HepG2 (cell line): ENCODE measurements around the gene SUPV3L1. TPM values are rescaled to one million over a fixed set of nuclear protein-coding genes. Genes with fewer than 3 reads are reported as not detected.

ENCODE experiments used
- ATAC-seq: fragments of 200-7000 bp; cut with Tn5 transposase; 3 replicates; pipeline ENCODE4 v1.9.1; 2020; ENCODE audit warnings: mild to moderate bottlenecking, moderate library complexity
- BruUV-seq: library from RNA; stranded (reverse); fragments of 400-500 nt; replicated peaks from 2 replicates; lab custom pipeline; 2021; lab: Mats Ljungman, UMichigan
- CTCF ChIA-PET: fragments of 300-600 bp; formaldehyde crosslinking; extraction: SDS; loops from one replicate; lab custom pipeline; 2021; ENCODE audit warnings: low total read pairs, inconsistent platforms, low intra/inter-chr PET ratio; lab: Yijun Ruan, JAX
- POLR2A ChIA-PET: fragments of 350-600 bp; sonication (Branson Sonifier 250); formaldehyde crosslinking; loops from one replicate; lab custom pipeline; 2020; ENCODE audit warnings: antibody characterized with exemption, inconsistent platforms; lab: Yijun Ruan, JAX
- DNase-seq: peaks from one replicate; pipeline ENCODE4 v3.0.0-alpha.2; 2015; ENCODE audit warnings: low spot score
- FAIRE-seq: peaks from 3 replicates; lab custom pipeline; 2011; peaks lifted over from hg19 to GRCh38; lab: Jason Lieb, UNC
- H2AFZ ChIP-seq: one replicate; pipeline ENCODE4 v1.6.1; 2011; ENCODE audit warnings: low read length, inconsistent platforms
- H3K27ac ChIP-seq: fragments of 300-600 bp; 3 replicates; pipeline ENCODE4 v1.8.0; 2011; ENCODE audit warnings: mixed run types, mild to moderate bottlenecking, mixed read lengths, low read length, inconsistent platforms; ENCODE audit not compliant: insufficient read depth; ENCODE audit errors: extremely low read length
- H3K27me3 ChIP-seq, 2 experiments: fragments of 200-600 bp in 1 of 2; 2 replicates in 1 of 2; 3 replicates in 1 of 2; pipeline versions ENCODE4 v1.6.0 to v1.8.0; 2011; ENCODE audit warnings: low read length in 2 of 2, mild to moderate bottlenecking in 2 of 2, moderate library complexity in 2 of 2, inconsistent platforms in 1 of 2; ENCODE audit not compliant: insufficient read depth in 2 of 2, control insufficient read depth in 1 of 2
- H3K36me3 ChIP-seq, 2 experiments: fragments of 200-600 bp in 1 of 2; replicated peaks in 1 of 2; 2 replicates in 1 of 2; 3 replicates in 1 of 2; pipeline versions ENCODE4 v1.5.1 to v1.8.0; 2011; ENCODE audit warnings: low read length in 2 of 2, inconsistent platforms in 1 of 2; ENCODE audit not compliant: insufficient read depth in 2 of 2, control insufficient read depth in 1 of 2
- H3K4me1 ChIP-seq: 2 replicates; pipeline ENCODE4 v1.5.1; 2012; ENCODE audit warnings: low read length, inconsistent platforms; ENCODE audit not compliant: insufficient read depth
- H3K4me2 ChIP-seq: 2 replicates; pipeline ENCODE4 v1.6.0; 2011; ENCODE audit warnings: low read depth, low read length, inconsistent platforms
- H3K4me3 ChIP-seq, 3 experiments: fragments of 200-600 bp in 1 of 3; sonication (generic), shearing (Covaris generic) in 1 of 3; replicated peaks in 1 of 3; 2 replicates each; pipeline ENCODE4 v1.5.1; 2011 to 2016; ENCODE audit warnings: low read length in 3 of 3, inconsistent platforms in 2 of 3, low read depth in 2 of 3, mild to moderate bottlenecking in 2 of 3, control low read depth in 1 of 3, mixed read lengths in 1 of 3; ENCODE audit not compliant: insufficient read depth in 1 of 3
- H3K79me2 ChIP-seq: one replicate; pipeline ENCODE4 v1.6.1; 2011; ENCODE audit warnings: low read length, inconsistent platforms; ENCODE audit not compliant: insufficient read depth
- H3K9ac ChIP-seq: 2 replicates; pipeline ENCODE4 v1.6.0; 2011; ENCODE audit warnings: mild to moderate bottlenecking, low read depth, low read length, inconsistent platforms; ENCODE audit not compliant: insufficient read depth
- H3K9me3 ChIP-seq: 2 replicates; pipeline ENCODE4 v1.5.1; 2012; ENCODE audit warnings: mild to moderate bottlenecking, low read length
- H4K20me1 ChIP-seq: 2 replicates; pipeline ENCODE4 v1.6.0; 2011; ENCODE audit warnings: inconsistent platforms, mild to moderate bottlenecking, low read length, moderate library complexity; ENCODE audit not compliant: insufficient read depth
- CCDC6 ChIP-seq: sonication (generic); formaldehyde crosslinking; IDR thresholded peaks from 2 replicates; pipeline ENCODE4 v1.8.1; 2022; ENCODE audit warnings: mild to moderate bottlenecking, missing genetic modification reagents, moderate library complexity
- CENPT ChIP-seq: sonication (generic); formaldehyde crosslinking; IDR thresholded peaks from 2 replicates; pipeline ENCODE4 v1.8.0; 2022; ENCODE audit warnings: low read depth, mild to moderate bottlenecking, moderate library complexity, missing genetic modification reagents
- HCFC1 ChIP-seq: fragments of 150-350 bp; IDR thresholded peaks from 2 replicates; pipeline ENCODE4 v1.6.1; 2014; ENCODE audit warnings: low read depth, low read length
- KDM5A ChIP-seq: fragments of 200-600 bp; sonication (generic); IDR thresholded peaks from 2 replicates; pipeline ENCODE4 v1.7.0; 2018; ENCODE audit warnings: antibody characterized with exemption, mild to moderate bottlenecking, low read length, borderline replicate concordance
- MAFK ChIP-seq, 2 experiments: IDR thresholded peaks in 1 of 2; conservative IDR thresholded peaks in 1 of 2; 2 replicates each; pipeline ENCODE4 v1.6.1; 2011; ENCODE audit warnings: improper control_type of control experiment in 2 of 2, low read length in 2 of 2
- NCOR1 ChIP-seq: fragments of 200-600 bp; sonication (generic); IDR thresholded peaks from 2 replicates; pipeline ENCODE4 v1.7.0; 2017; ENCODE audit warnings: antibody characterized with exemption, low read length, borderline replicate concordance
- POLR2AphosphoS5 ChIP-seq: IDR thresholded peaks from 2 replicates; pipeline ENCODE4 v1.6.1; 2012; ENCODE audit warnings: low read depth, low read length
- RAD21 ChIP-seq: fragments of 450-650 bp; formaldehyde crosslinking; IDR thresholded peaks from 2 replicates; pipeline ENCODE4 v1.5.0; 2020; ENCODE audit warnings: mild to moderate bottlenecking
- RBM22 ChIP-seq: fragments of 200-400 bp; formaldehyde crosslinking; optimal IDR thresholded peaks from 2 replicates; pipeline ENCODE3; 2017; ENCODE audit warnings: mild to moderate bottlenecking, low read length, moderate library complexity
- REL ChIP-seq: sonication (generic); formaldehyde crosslinking; conservative IDR thresholded peaks from 2 replicates; pipeline ENCODE4 v1.8.0; 2022; ENCODE audit warnings: mild to moderate bottlenecking, missing genetic modification reagents, moderate library complexity
- RXRB ChIP-seq: IDR thresholded peaks from 2 replicates; pipeline ENCODE4 v1.6.1; 2016; ENCODE audit warnings: borderline replicate concordance, missing genetic modification reagents, missing compliant biosample characterization
- ZFAT ChIP-seq: sonication (generic); formaldehyde crosslinking; conservative IDR thresholded peaks from 2 replicates; pipeline ENCODE4 v1.8.1; 2023; ENCODE audit warnings: missing genetic modification reagents, inconsistent platforms
- ZKSCAN8 ChIP-seq: IDR thresholded peaks from 2 replicates; pipeline ENCODE4 v1.6.1; 2016; ENCODE audit warnings: borderline replicate concordance, missing genetic modification reagents, missing compliant biosample characterization
- ZNF34 ChIP-seq: sonication (generic); formaldehyde crosslinking; IDR thresholded peaks from 2 replicates; pipeline ENCODE4 v1.4.0; 2020; ENCODE audit warnings: mild to moderate bottlenecking, missing genetic modification reagents, borderline replicate concordance
- ZSCAN31 ChIP-seq: sonication (generic); formaldehyde crosslinking; IDR thresholded peaks from 2 replicates; pipeline ENCODE4 v1.5.0; 2020; ENCODE audit warnings: low read depth, mild to moderate bottlenecking, missing genetic modification reagents
- WGBS: methylation state at CpG from one replicate; pipeline ENCODE4 v1.1.6; 2017; ENCODE audit warnings: low lambda C conversion rate; 5-methylcytosine and 5-hydroxymethylcytosine counted together
- in situ Hi-C: cut with HindIII; loops from 2 replicates; pipeline ENCODE4 v1.10.0; 2017; ENCODE audit warnings: low pct_unique_long_range_greater_than_20kb; ENCODE audit not compliant: extremely low pct_ligation_motif_present
- intact Hi-C: fragments of 100-400 bp; cut with micrococcal nuclease; formaldehyde crosslinking; loops from one replicate; pipeline ENCODE4 v1.10.0; 2022; ENCODE audit not compliant: unreplicated experiment
- polyA plus RNA-seq, 8 experiments: library from polyadenylated mRNA; depleted of rRNA in 3 of 8; stranded (reverse) in 7 of 8; unstranded in 1 of 8; fragments of >200 nt; fragmentation: Illumina TruSeq in 4 of 8; extraction: Trizol in 4 of 8; gene quantifications; 2 replicates each; pipeline versions ENCODE4 v1.2.1 to v1.2.3, GENCODE V29; 2011 to 2016; ENCODE audit warnings: low read depth in 4 of 8, missing spikeins in 1 of 8, mixed read lengths in 1 of 8; ENCODE audit not compliant: insufficient read depth in 1 of 8
- total RNA-seq, 5 experiments: library from RNA; depleted of rRNA; stranded (reverse); fragments of >200 nt; fragmentation: Illumina TruSeq; extraction: Trizol; gene quantifications; 2 replicates each; pipeline ENCODE4 v1.2.3, GENCODE V29; 2016; ENCODE audit warnings: low read depth in 1 of 5
- TF ChIP-seq, protein P1 (sequence below): IDR thresholded peaks from 2 replicates; pipeline ENCODE4 v1.6.1; 2016; ENCODE audit warnings: mild to moderate bottlenecking, missing biosample characterization, missing genetic modification reagents
- TF ChIP-seq, protein P2 (sequence below): sonication (generic); formaldehyde crosslinking; IDR thresholded peaks from 2 replicates; pipeline ENCODE4 v1.4.0; 2020; ENCODE audit warnings: mild to moderate bottlenecking, missing genetic modification reagents
- TF ChIP-seq, protein P3 (sequence below): sonication (generic); formaldehyde crosslinking; IDR thresholded peaks from 2 replicates; pipeline ENCODE4 v1.8.1; 2023; ENCODE audit warnings: missing genetic modification reagents, inconsistent platforms, borderline replicate concordance
- TF ChIP-seq, protein P4 (sequence below): IDR thresholded peaks from 2 replicates; pipeline ENCODE4 v1.6.1; 2012; ENCODE audit warnings: inconsistent platforms

The SUPV3L1 gene
- total and polyA plus RNA-seq, 2 of the 13 experiments (the other 11 are each of a cell fraction or from before 2014, with no cell fraction given) = 28.8 to 45.7 TPM

DNA sequence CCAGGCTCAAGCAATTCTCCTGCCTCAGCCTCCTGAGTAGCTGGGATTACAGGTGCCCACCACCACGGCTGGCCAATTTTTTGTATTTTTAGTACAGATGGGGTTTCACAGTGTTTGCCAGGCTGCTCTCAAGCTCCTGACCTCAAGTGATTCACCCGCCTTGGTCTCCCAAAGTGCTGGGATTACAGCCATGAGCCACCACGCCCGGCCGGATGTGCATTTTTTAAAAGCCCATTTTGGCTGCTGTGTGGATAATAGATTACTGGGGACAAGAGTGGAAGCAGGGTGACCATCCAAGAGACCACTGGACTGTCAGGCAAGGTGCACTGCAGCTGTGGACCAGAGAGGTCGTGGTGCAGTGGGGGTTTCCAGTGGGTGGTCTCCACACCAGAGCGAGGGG is 61.5 kb downstream of the SUPV3L1 start:
- no TSS peak for BruUV-seq

DNA sequence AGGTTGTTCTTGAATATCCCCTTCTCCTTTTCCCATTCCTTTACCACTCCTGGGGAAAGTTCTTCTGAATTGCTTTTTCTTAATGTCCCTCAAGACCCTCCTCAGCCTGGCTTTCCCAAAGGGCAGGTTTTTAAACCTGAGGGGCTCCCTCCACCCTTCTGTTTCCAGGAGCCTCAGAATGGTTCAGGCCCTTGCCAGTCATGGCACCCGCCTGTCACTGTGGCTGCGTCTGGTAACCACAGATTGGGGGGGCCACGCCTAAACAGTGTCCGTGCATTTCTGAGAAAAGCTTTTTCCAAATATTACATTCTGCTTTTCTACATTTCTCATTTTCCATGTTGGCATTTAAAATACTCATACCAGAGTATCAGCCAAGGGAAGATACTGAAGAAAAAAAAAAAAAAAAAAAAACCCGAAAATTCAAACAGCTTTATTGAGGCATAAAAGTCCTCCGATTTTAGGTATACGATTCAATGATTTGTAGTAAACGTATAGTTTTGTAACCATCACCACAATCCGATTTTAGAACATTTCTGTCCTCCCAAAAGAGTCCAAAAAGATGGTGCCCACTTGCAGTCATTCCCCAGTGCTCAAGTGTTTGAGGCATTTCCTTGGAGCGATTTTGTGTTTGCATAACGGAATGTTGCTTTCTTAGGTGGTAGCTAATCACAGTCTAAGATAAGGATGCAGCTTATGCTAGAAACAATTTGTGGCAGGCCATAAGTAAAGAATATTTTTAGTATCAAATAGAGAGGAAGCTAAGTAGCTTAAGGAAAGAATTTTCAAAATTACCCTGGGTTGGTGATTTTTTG is 62.2 kb downstream of the SUPV3L1 start:
- ATAC-seq = no peak
- DNase-seq = no peak
- CTCF ChIA-PET = no interaction called here
- H3K4me3 ChIP-seq = no peak overlapping the region
- no peak overlapping the region for H3K9ac ChIP-seq
- H2AFZ ChIP-seq = no peak overlapping the region
- TF ChIP-seq ZFAT (CRISPR knock-in tag) (no peak), CCDC6 (CRISPR knock-in tag) (no peak), CENPT (CRISPR knock-in tag) (no peak), POLR2AphosphoS5 (no peak), ZKSCAN8 (CRISPR knock-in tag) (no peak), RBM22 (no peak), ZSCAN31 (CRISPR knock-in tag) (no peak), HCFC1 (no peak), ZNF34 (CRISPR knock-in tag) (no peak), RXRB (no peak)
- TF ChIP-seq, protein P1, sequence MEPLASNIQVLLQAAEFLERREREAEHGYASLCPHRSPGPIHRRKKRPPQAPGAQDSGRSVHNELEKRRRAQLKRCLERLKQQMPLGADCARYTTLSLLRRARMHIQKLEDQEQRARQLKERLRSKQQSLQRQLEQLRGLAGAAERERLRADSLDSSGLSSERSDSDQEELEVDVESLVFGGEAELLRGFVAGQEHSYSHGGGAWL (CRISPR knock-in tag) = no peak
- TF ChIP-seq, protein P2, sequence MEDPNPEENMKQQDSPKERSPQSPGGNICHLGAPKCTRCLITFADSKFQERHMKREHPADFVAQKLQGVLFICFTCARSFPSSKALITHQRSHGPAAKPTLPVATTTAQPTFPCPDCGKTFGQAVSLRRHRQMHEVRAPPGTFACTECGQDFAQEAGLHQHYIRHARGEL (CRISPR knock-in tag) = no peak
- TF ChIP-seq, protein P3, sequence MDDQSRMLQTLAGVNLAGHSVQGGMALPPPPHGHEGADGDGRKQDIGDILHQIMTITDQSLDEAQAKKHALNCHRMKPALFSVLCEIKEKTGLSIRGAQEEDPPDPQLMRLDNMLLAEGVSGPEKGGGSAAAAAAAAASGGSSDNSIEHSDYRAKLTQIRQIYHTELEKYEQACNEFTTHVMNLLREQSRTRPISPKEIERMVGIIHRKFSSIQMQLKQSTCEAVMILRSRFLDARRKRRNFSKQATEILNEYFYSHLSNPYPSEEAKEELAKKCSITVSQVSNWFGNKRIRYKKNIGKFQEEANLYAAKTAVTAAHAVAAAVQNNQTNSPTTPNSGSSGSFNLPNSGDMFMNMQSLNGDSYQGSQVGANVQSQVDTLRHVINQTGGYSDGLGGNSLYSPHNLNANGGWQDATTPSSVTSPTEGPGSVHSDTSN (CRISPR knock-in tag) = no peak
- TF ChIP-seq, all 625 proteins: peak for 0
- Histone ChIP-seq H3K4me1 (no peaks in the 10 kb centered on the region), H4K20me1 (no peaks in the 10 kb centered on the region; the same call in 1 of the 2 replicates), H3K27ac (no peak overlapping the region), H3K36me3 (peaks cover 3 to 13% of the 10 kb centered on the region in 2 experiments; a peak in 3 of 5 replicates), H3K9me3 (no peaks in the 10 kb centered on the region), H3K27me3 (no peaks in the 10 kb centered on the region), H3K79me2 (no peaks in the 10 kb centered on the region), H3K4me2 (no peak overlapping the region)
- in situ Hi-C loops = no loop called here
- intact Hi-C loops = no loop called here
- BruUV-seq = no TSS peak
- FAIRE-seq = no peak
- WGBS = 92% methylated on average over 11 of the region's 11 CpGs
- POLR2A ChIA-PET = interaction anchor here (0.6 kb wide), 1 partner anchor 22 kb away, joined by 3 read pairs; the partner anchor contains the start of gene HKDC1

More for the DNA sequence above, 61.5 kb downstream of the SUPV3L1 start:
- Histone ChIP-seq H3K4me3 (no peak overlapping the region), H3K27ac (no peak overlapping the region), H4K20me1 (no peaks in the 10 kb centered on the region; the same call in 1 of the 2 replicates), H3K9ac (no peak overlapping the region), H3K79me2 (no peaks in the 10 kb centered on the region), H3K9me3 (no peaks in the 10 kb centered on the region), H3K27me3 (no peaks in the 10 kb centered on the region), H2AFZ (no peak overlapping the region), H3K4me1 (no peaks in the 10 kb centered on the region), H3K4me2 (no peak overlapping the region), H3K36me3 (peaks cover 3 to 13% of the 10 kb centered on the region in 2 experiments; a peak in 3 of 5 replicates)
- CTCF ChIA-PET = no interaction called here
- TF ChIP-seq RAD21 (CRISPR knock-in tag) (no peak), REL (CRISPR knock-in tag) (no peak), KDM5A (no peak), NCOR1 (no peak), MAFK (conservative IDR thresholded peaks at IDR 0.05 in 1 of 2, IDR thresholded peaks at IDR 0.05 in 1 of 2; ENCODE audit: low read length in 2 of 2) (no peak)
- TF ChIP-seq, protein P4, sequence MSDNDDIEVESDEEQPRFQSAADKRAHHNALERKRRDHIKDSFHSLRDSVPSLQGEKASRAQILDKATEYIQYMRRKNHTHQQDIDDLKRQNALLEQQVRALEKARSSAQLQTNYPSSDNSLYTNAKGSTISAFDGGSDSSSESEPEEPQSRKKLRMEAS = no peak
- DNase-seq (no peak), FAIRE-seq (no peak), ATAC-seq (no peak)
- in situ Hi-C loops (no loop called here), intact Hi-C loops (no loop called here)
- 97% methylated on average over 7 of the region's 7 CpGs for WGBS
- POLR2A ChIA-PET = interaction anchor here (0.6 kb wide), 1 partner anchor 22 kb away, joined by 3 read pairs; the partner anchor contains the start of gene HKDC1
